H1 (cell line): ENCODE measurements around the gene NFX1. TPM values are rescaled to one million over a fixed set of nuclear protein-coding genes. Genes with fewer than 3 reads are reported as not detected.

Experiments used
- CBX8 ChIP-seq: fragments of 300-800, 300-1000 bp; sonication (generic); IDR thresholded peaks from 2 replicates; pipeline ENCODE4 v1.7.1; 2016; ENCODE audit warnings: low read depth, low read length, borderline replicate concordance
- E2F6 ChIP-seq: IDR thresholded peaks from 2 replicates; pipeline ENCODE4 v1.6.1; 2012; ENCODE audit warnings: inconsistent platforms
- SP1 ChIP-seq: IDR thresholded peaks from 2 replicates; pipeline ENCODE4 v1.6.1; 2011; ENCODE audit warnings: low read depth, low read length
- SP4 ChIP-seq: IDR thresholded peaks from 2 replicates; pipeline ENCODE4 v1.6.1; 2012; ENCODE audit warnings: low read length, inconsistent platforms
- TAF7 ChIP-seq: optimal IDR thresholded peaks from 2 replicates; pipeline ENCODE3; 2011; ENCODE audit warnings: low read depth, mild to moderate bottlenecking, inconsistent platforms, low read length, moderate library complexity, borderline replicate concordance
- polyA plus RNA-seq, 7 experiments: library from polyadenylated mRNA; depleted of rRNA in 3 of 7; stranded (reverse) in 5 of 7; unstranded in 2 of 7; fragments of >200 nt in 5 of 7; fragments of 200-250 nt in 2 of 7; gene quantifications; 1 replicate in 5 of 7; 2 replicates in 1 of 7; 4 replicates in 1 of 7; pipeline versions ENCODE4 v1.2.1 to v1.2.3, GENCODE V29; 2011 to 2013; ENCODE audit warnings: missing spikeins in 2 of 7, mixed read lengths in 2 of 7
- total RNA-seq: library from RNA; stranded (reverse); fragmentation: NEBNext Ultra II Directional; extraction: Animal tissue kit (Norgen Biotek cat#: 25700); gene quantifications from 2 replicates; pipeline ENCODE4 v1.2.1, GENCODE V29; 2021
- TF ChIP-seq, protein P1 (sequence below): IDR thresholded peaks from 2 replicates; pipeline ENCODE4 v1.6.1; 2011; ENCODE audit warnings: low read depth, mild to moderate bottlenecking, low read length; ENCODE audit not compliant: insufficient read depth

NFX1 gene
- total and polyA plus RNA-seq, 2 of the 8 experiments (the other 6 are each of a cell fraction or from before 2014, with no cell fraction given): 19.4 to 28.4 TPM

DNA sequence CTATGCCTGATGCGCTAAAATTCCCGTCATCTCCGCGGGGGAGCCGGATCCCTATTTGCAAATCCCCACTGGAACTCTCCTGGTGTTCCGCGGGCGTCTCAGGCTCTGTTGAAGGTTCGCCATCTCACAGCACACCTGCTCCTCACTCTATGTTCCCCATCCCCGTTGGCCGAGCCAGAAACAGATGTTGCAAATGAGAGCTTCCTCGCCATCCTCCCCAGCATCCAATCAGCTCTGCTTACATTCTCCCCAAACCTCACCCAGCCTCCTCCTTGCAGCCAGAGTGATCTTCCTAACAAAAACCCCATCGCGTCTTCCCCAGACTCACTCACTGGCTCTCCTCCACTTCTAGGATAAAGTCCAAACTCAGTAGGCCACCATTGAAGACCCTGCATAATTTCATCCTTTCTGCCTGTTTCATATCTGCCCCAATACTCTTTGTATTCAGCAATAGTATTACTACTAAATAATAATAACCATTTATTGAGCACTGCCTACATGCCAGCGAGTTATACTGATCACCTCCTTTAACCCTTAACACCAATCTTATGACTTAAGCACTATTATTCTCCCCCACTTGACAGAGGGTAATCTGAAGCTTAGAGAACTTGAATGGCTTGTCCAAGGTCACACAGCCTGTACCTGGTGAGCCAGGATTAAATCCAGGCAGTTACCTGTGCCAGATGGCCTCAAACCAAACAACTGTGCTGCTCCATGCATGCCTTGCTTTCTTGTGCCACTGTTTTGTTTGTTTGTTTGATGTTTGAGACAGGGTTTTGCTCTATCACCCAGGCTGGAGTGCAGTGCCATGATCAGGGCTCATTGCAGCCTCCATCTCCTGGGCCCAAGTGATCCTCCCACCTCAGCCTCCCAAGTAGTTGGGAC is 98.0 kb downstream of the NFX1 start (continued):
- TF ChIP-seq, protein P1, sequence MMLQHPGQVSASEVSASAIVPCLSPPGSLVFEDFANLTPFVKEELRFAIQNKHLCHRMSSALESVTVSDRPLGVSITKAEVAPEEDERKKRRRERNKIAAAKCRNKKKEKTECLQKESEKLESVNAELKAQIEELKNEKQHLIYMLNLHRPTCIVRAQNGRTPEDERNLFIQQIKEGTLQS: no peak
- TF ChIP-seq SP4: no peak
- TF ChIP-seq E2F6: no peak
- TF ChIP-seq TAF7: no peak
- no peak for TF ChIP-seq SP1
- no peak for TF ChIP-seq CBX8
